HepG2 (cell line): ENCODE measurements around the gene SESN1. TPM values are rescaled to one million over a fixed set of nuclear protein-coding genes. Genes with fewer than 3 reads are reported as not detected.

Experiments used
- ATAC-seq: fragments of 200-7000 bp; cut with Tn5 transposase; 3 replicates; pipeline ENCODE4 v1.9.1; 2020; ENCODE audit warnings: mild to moderate bottlenecking, moderate library complexity
- BruUV-seq: library from RNA; stranded (reverse); fragments of 400-500 nt; replicated peaks from 2 replicates; lab custom pipeline; 2021; lab: Mats Ljungman, UMichigan
- CTCF ChIA-PET: fragments of 300-600 bp; formaldehyde crosslinking; extraction: SDS; loops from one replicate; lab custom pipeline; 2021; ENCODE audit warnings: low total read pairs, inconsistent platforms, low intra/inter-chr PET ratio; lab: Yijun Ruan, JAX
- POLR2A ChIA-PET: fragments of 350-600 bp; sonication (Branson Sonifier 250); formaldehyde crosslinking; loops from one replicate; lab custom pipeline; 2020; ENCODE audit warnings: antibody characterized with exemption, inconsistent platforms; lab: Yijun Ruan, JAX
- DNase-seq: peaks from one replicate; pipeline ENCODE4 v3.0.0-alpha.2; 2015; ENCODE audit warnings: low spot score
- FAIRE-seq: peaks from 3 replicates; lab custom pipeline; 2011; peaks lifted over from hg19 to GRCh38; lab: Jason Lieb, UNC
- H2AFZ ChIP-seq: one replicate; pipeline ENCODE4 v1.6.1; 2011; ENCODE audit warnings: low read length, inconsistent platforms
- H3K27ac ChIP-seq: fragments of 300-600 bp; 3 replicates; pipeline ENCODE4 v1.8.0; 2011; ENCODE audit warnings: mixed run types, mild to moderate bottlenecking, mixed read lengths, low read length, inconsistent platforms; ENCODE audit not compliant: insufficient read depth; ENCODE audit errors: extremely low read length
- H3K27me3 ChIP-seq, 2 experiments: fragments of 200-600 bp in 1 of 2; 2 replicates in 1 of 2; 3 replicates in 1 of 2; pipeline versions ENCODE4 v1.6.0 to v1.8.0; 2011; ENCODE audit warnings: low read length in 2 of 2, mild to moderate bottlenecking in 2 of 2, moderate library complexity in 2 of 2, inconsistent platforms in 1 of 2; ENCODE audit not compliant: insufficient read depth in 2 of 2, control insufficient read depth in 1 of 2
- H3K36me3 ChIP-seq, 2 experiments: fragments of 200-600 bp in 1 of 2; replicated peaks in 1 of 2; 2 replicates in 1 of 2; 3 replicates in 1 of 2; pipeline versions ENCODE4 v1.5.1 to v1.8.0; 2011; ENCODE audit warnings: low read length in 2 of 2, inconsistent platforms in 1 of 2; ENCODE audit not compliant: insufficient read depth in 2 of 2, control insufficient read depth in 1 of 2
- H3K4me1 ChIP-seq: 2 replicates; pipeline ENCODE4 v1.5.1; 2012; ENCODE audit warnings: low read length, inconsistent platforms; ENCODE audit not compliant: insufficient read depth
- H3K4me2 ChIP-seq: 2 replicates; pipeline ENCODE4 v1.6.0; 2011; ENCODE audit warnings: low read depth, low read length, inconsistent platforms
- H3K4me3 ChIP-seq, 3 experiments: fragments of 200-600 bp in 1 of 3; sonication (generic), shearing (Covaris generic) in 1 of 3; replicated peaks in 1 of 3; 2 replicates each; pipeline ENCODE4 v1.5.1; 2011 to 2016; ENCODE audit warnings: low read length in 3 of 3, inconsistent platforms in 2 of 3, low read depth in 2 of 3, mild to moderate bottlenecking in 2 of 3, control low read depth in 1 of 3, mixed read lengths in 1 of 3; ENCODE audit not compliant: insufficient read depth in 1 of 3
- H3K79me2 ChIP-seq: one replicate; pipeline ENCODE4 v1.6.1; 2011; ENCODE audit warnings: low read length, inconsistent platforms; ENCODE audit not compliant: insufficient read depth
- H3K9ac ChIP-seq: 2 replicates; pipeline ENCODE4 v1.6.0; 2011; ENCODE audit warnings: mild to moderate bottlenecking, low read depth, low read length, inconsistent platforms; ENCODE audit not compliant: insufficient read depth
- H3K9me3 ChIP-seq: 2 replicates; pipeline ENCODE4 v1.5.1; 2012; ENCODE audit warnings: mild to moderate bottlenecking, low read length
- H4K20me1 ChIP-seq: 2 replicates; pipeline ENCODE4 v1.6.0; 2011; ENCODE audit warnings: inconsistent platforms, mild to moderate bottlenecking, low read length, moderate library complexity; ENCODE audit not compliant: insufficient read depth
- ESRRA ChIP-seq: sonication (generic); formaldehyde crosslinking; IDR thresholded peaks from 2 replicates; pipeline ENCODE4 v1.5.1; 2020; ENCODE audit warnings: mild to moderate bottlenecking, low read depth, missing genetic modification reagents
- GPN1 ChIP-seq: sonication (generic); formaldehyde crosslinking; IDR thresholded peaks from 2 replicates; pipeline ENCODE4 v1.5.1; 2020; ENCODE audit warnings: missing genetic modification reagents, borderline replicate concordance
- KLF16 ChIP-seq, 2 experiments: sonication (generic) in 1 of 2; formaldehyde crosslinking in 1 of 2; IDR thresholded peaks; 2 replicates each; pipeline versions ENCODE4 v1.6.1 to v1.8.0; 2016 to 2023; ENCODE audit warnings: missing genetic modification reagents in 2 of 2, missing compliant biosample characterization in 1 of 2
- U2AF2 ChIP-seq: fragments of 200-400 bp; formaldehyde crosslinking; IDR thresholded peaks from 2 replicates; pipeline ENCODE4 v1.6.1; 2017; ENCODE audit warnings: low read depth, mild to moderate bottlenecking, low read length
- ZBTB26 ChIP-seq: IDR thresholded peaks from 2 replicates; pipeline ENCODE4 v1.6.1; 2016; ENCODE audit warnings: missing compliant biosample characterization, missing genetic modification reagents, borderline replicate concordance
- ZBTB49 ChIP-seq: sonication (generic); formaldehyde crosslinking; IDR thresholded peaks from 2 replicates; pipeline ENCODE4 v1.4.0; 2020; ENCODE audit warnings: missing genetic modification reagents, borderline replicate concordance
- WGBS: methylation state at CpG from one replicate; pipeline ENCODE4 v1.1.6; 2017; ENCODE audit warnings: low lambda C conversion rate; 5-methylcytosine and 5-hydroxymethylcytosine counted together
- in situ Hi-C: cut with HindIII; loops from 2 replicates; pipeline ENCODE4 v1.10.0; 2017; ENCODE audit warnings: low pct_unique_long_range_greater_than_20kb; ENCODE audit not compliant: extremely low pct_ligation_motif_present
- intact Hi-C: fragments of 100-400 bp; cut with micrococcal nuclease; formaldehyde crosslinking; loops from one replicate; pipeline ENCODE4 v1.10.0; 2022; ENCODE audit not compliant: unreplicated experiment
- polyA plus RNA-seq, 8 experiments: library from polyadenylated mRNA; depleted of rRNA in 3 of 8; stranded (reverse) in 7 of 8; unstranded in 1 of 8; fragments of >200 nt; fragmentation: Illumina TruSeq in 4 of 8; extraction: Trizol in 4 of 8; gene quantifications; 2 replicates each; pipeline versions ENCODE4 v1.2.1 to v1.2.3, GENCODE V29; 2011 to 2016; ENCODE audit warnings: low read depth in 4 of 8, missing spikeins in 1 of 8, mixed read lengths in 1 of 8; ENCODE audit not compliant: insufficient read depth in 1 of 8
- total RNA-seq, 5 experiments: library from RNA; depleted of rRNA; stranded (reverse); fragments of >200 nt; fragmentation: Illumina TruSeq; extraction: Trizol; gene quantifications; 2 replicates each; pipeline ENCODE4 v1.2.3, GENCODE V29; 2016; ENCODE audit warnings: low read depth in 1 of 5
- TF ChIP-seq, protein P1 (sequence below): IDR thresholded peaks from 2 replicates; pipeline ENCODE4 v1.6.1; 2012; ENCODE audit warnings: low read length, improper control_type of control experiment
- TF ChIP-seq, protein P2 (sequence below): sonication (generic); formaldehyde crosslinking; IDR thresholded peaks from 2 replicates; pipeline ENCODE4 v1.4.0; 2020; ENCODE audit warnings: low read depth, mild to moderate bottlenecking, missing genetic modification reagents

The SESN1 gene
- total and polyA plus RNA-seq, 2 of the 13 experiments (the other 11 are each of a cell fraction or from before 2014, with no cell fraction given) = 24.9 to 44.7 TPM

DNA sequence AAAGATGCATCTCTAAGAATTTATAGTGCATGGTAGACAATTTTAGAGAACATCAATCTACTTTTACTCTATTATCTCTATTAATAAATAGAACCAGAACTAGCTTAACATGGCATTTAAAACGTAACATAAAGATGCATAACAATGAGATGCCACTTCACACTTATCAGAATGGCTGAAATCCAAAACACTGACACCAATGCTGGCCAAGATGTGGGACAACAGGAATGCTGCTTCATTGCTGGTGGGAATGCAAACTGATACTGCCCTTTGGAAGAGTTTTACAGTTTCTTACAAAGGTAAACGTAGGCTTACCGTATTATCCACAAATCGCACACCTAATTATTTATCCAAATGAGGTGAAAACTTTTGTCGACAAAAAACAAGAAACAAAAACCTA, 95.2 kb downstream of the SESN1 start (continued):
- TF ChIP-seq, protein P1, sequence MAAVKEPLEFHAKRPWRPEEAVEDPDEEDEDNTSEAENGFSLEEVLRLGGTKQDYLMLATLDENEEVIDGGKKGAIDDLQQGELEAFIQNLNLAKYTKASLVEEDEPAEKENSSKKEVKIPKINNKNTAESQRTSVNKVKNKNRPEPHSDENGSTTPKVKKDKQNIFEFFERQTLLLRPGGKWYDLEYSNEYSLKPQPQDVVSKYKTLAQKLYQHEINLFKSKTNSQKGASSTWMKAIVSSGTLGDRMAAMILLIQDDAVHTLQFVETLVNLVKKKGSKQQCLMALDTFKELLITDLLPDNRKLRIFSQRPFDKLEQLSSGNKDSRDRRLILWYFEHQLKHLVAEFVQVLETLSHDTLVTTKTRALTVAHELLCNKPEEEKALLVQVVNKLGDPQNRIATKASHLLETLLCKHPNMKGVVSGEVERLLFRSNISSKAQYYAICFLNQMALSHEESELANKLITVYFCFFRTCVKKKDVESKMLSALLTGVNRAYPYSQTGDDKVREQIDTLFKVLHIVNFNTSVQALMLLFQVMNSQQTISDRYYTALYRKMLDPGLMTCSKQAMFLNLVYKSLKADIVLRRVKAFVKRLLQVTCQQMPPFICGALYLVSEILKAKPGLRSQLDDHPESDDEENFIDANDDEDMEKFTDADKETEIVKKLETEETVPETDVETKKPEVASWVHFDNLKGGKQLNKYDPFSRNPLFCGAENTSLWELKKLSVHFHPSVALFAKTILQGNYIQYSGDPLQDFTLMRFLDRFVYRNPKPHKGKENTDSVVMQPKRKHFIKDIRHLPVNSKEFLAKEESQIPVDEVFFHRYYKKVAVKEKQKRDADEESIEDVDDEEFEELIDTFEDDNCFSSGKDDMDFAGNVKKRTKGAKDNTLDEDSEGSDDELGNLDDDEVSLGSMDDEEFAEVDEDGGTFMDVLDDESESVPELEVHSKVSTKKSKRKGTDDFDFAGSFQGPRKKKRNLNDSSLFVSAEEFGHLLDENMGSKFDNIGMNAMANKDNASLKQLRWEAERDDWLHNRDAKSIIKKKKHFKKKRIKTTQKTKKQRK = no peak
- TF ChIP-seq ZBTB26 (CRISPR knock-in tag) = no peak
- no peak for TF ChIP-seq U2AF2

- Histone ChIP-seq H4K20me1 (peaks cover 5% of the 10 kb centered on the region; the same call in 1 of the 2 replicates), H3K4me1 (peaks cover 9% of the 10 kb centered on the region; the same call in 1 of the 2 replicates), H2AFZ (no peak overlapping the region), H3K9me3 (no peaks in the 10 kb centered on the region), H3K27ac (no peak overlapping the region), H3K4me3 (no peak overlapping the region), H3K27me3 (no peaks in the 10 kb centered on the region), H3K9ac (no peak overlapping the region), H3K36me3 (peaks cover 6 to 52% of the 10 kb centered on the region in 2 experiments), H3K79me2 (peaks cover 15% of the 10 kb centered on the region), H3K4me2 (no peak overlapping the region)
- no peak for ATAC-seq
- intact Hi-C loops (no loop called here), in situ Hi-C loops (no loop called here)
- 94% methylated on average over 3 of the region's 3 CpGs for WGBS
- ChIA-PET POLR2A (no interaction called here), CTCF (no interaction called here)
- no peak for FAIRE-seq
- TSS peak; percentile 4 for BruUV-seq
- no peak for DNase-seq
- TF ChIP-seq KLF16 (CRISPR knock-in tag; IDR thresholded peaks at IDR 0.05) (no peak), ZBTB26 (CRISPR knock-in tag) (no peak), GPN1 (CRISPR knock-in tag) (no peak), ESRRA (CRISPR knock-in tag) (no peak), ZBTB49 (no peak)
- TF ChIP-seq, protein P2, sequence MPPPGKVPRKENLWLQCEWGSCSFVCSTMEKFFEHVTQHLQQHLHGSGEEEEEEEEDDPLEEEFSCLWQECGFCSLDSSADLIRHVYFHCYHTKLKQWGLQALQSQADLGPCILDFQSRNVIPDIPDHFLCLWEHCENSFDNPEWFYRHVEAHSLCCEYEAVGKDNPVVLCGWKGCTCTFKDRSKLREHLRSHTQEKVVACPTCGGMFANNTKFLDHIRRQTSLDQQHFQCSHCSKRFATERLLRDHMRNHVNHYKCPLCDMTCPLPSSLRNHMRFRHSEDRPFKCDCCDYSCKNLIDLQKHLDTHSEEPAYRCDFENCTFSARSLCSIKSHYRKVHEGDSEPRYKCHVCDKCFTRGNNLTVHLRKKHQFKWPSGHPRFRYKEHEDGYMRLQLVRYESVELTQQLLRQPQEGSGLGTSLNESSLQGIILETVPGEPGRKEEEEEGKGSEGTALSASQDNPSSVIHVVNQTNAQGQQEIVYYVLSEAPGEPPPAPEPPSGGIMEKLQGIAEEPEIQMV (CRISPR knock-in tag) = no peak
Measured at GRCh38 chr6:108998485-108998884, 96.2 kb downstream of the SESN1 start.
